Hepatocyte (in vitro differentiated cells): ENCODE measurements around the gene FRA10AC1.

Experiments
- CTCF ChIP-seq: fragments of 200-600 bp; sonication (generic); IDR thresholded peaks from 2 replicates; pipeline ENCODE4 v1.5.1; 2016; ENCODE audit warnings: antibody characterized with exemption, mild to moderate bottlenecking; ENCODE audit not compliant: poor library complexity
- EZH2 ChIP-seq: fragments of 200-600 bp; sonication (generic); IDR thresholded peaks from 2 replicates; pipeline ENCODE4 v1.6.1; 2016; ENCODE audit warnings: antibody characterized with exemption, mild to moderate bottlenecking, borderline replicate concordance

- TF ChIP-seq CTCF (no peak), EZH2 (no peak)
Observed at GRCh38 chr10:93726024-93726423, 23.6 kb upstream of the FRA10AC1 start.
